GM18858 (cell line): ENCODE measurements around the gene IRF6.

ENCODE experiments used
- ATAC-seq: cut with Tn5 transposase; IDR thresholded peaks from one replicate; pipeline ENCODE4 v1.9.1; 2021; ENCODE audit not compliant: unreplicated experiment

The IRF6 gene

GRCh38 chr1:209736490-209737117 lies 69.3 kb downstream of the IRF6 start:
- ATAC-seq: no peak
